GM18519 (cell line): Measurements from ENCODE around the gene FKBP14.

Experiments used
- ATAC-seq: cut with Tn5 transposase; IDR thresholded peaks from one replicate; pipeline ENCODE4 v1.9.1; 2021; ENCODE audit warnings: mild to moderate bottlenecking, moderate library complexity; ENCODE audit not compliant: unreplicated experiment, low FRiP score

Gene FKBP14

GRCh38 chr7:29995652-29996051, 30.9 kb downstream of the FKBP14 start:
- ATAC-seq, result no peak

GRCh38 chr7:29993140-29993539, 33.4 kb downstream of the FKBP14 start:
- no peak for ATAC-seq

GRCh38 chr7:29991937-29992336, 34.6 kb downstream of the FKBP14 start:
- no peak for ATAC-seq

- no peak for ATAC-seq
Observed at GRCh38 chr7:29990931-29991330, 35.6 kb downstream of the FKBP14 start.

GRCh38 chr7:29989257-29989995, 37.1 kb downstream of the FKBP14 start, which contains the start of gene SCRN1:
Gene SCRN1 (minus strand): TSS chr7:29989801. CDS start chr7:29969067, 20,734 bp downstream.
- no peak for ATAC-seq

- no peak for ATAC-seq
Observed at GRCh38 chr7:29988424-29989256, 37.9 kb downstream of the FKBP14 start.

GRCh38 chr7:29987811-29988317, 38.6 kb downstream of the FKBP14 start:
- ATAC-seq, result no peak

- no peak for ATAC-seq
Observed at GRCh38 chr7:29987083-29987482, 39.4 kb downstream of the FKBP14 start.

GRCh38 chr7:29980151-29980550, 46.4 kb downstream of the FKBP14 start:
- no peak for ATAC-seq

GRCh38 chr7:29977886-29978651, 48.4 kb downstream of the FKBP14 start:
- ATAC-seq, result no peak

GRCh38 chr7:29976673-29977415, 49.7 kb downstream of the FKBP14 start:
- no peak for ATAC-seq

- no peak for ATAC-seq
Observed at GRCh38 chr7:29976266-29976665, 50.2 kb downstream of the FKBP14 start.

GRCh38 chr7:29975561-29975960, 50.9 kb downstream of the FKBP14 start:
- no peak for ATAC-seq

- no peak for ATAC-seq
Observed at GRCh38 chr7:29974286-29974685, 52.2 kb downstream of the FKBP14 start.

- ATAC-seq, result no peak
Observed at GRCh38 chr7:29972315-29972669, 54.2 kb downstream of the FKBP14 start.

GRCh38 chr7:29971566-29972314, 54.8 kb downstream of the FKBP14 start:
- ATAC-seq, result no peak

GRCh38 chr7:29970158-29970557, 56.3 kb downstream of the FKBP14 start:
- no peak for ATAC-seq

GRCh38 chr7:29969738-29970137, 56.8 kb downstream of the FKBP14 start:
- no peak for ATAC-seq

- no peak for ATAC-seq
Observed at GRCh38 chr7:29968683-29969395, 57.7 kb downstream of the FKBP14 start.
